Measurements from ENCODE around the gene ADAMTSL5. TPM values are rescaled to one million over a fixed set of nuclear protein-coding genes. Genes with fewer than 3 reads are reported as not detected.
A peak's percentile ranks its signal among the peaks of the same experiment; 100 is the strongest.

Gene ADAMTSL5
- total RNA-seq, 2 donors from 2014 or later, result 4.1 to 4.8 TPM

GRCh38 chr19:1470305-1471009 lies 42.4 kb downstream of the ADAMTSL5 start:
- Histone ChIP-seq H3K4me3 (ENCODE audit: low read length) (peak overlapping the region; percentile 68), H3K9ac (ENCODE audit: extremely low read depth, low read length, poor library complexity, severe bottlenecking) (no peak overlapping the region), H3K4me1 (ENCODE audit: control insufficient read depth, insufficient read depth, low read length) (peaks cover 12% of the 10 kb centered on the region), H3K36me3 (ENCODE audit: control insufficient read depth, insufficient read depth, low read length) (peaks cover 5% of the 10 kb centered on the region), H3K9me3 (ENCODE audit: control insufficient read depth, low read length) (no peaks in the 10 kb centered on the region), H3K27ac (ENCODE audit: low read depth, low read length) (no peak overlapping the region), H3K27me3 (ENCODE audit: control insufficient read depth, insufficient read depth, low read length, poor library complexity, severe bottlenecking) (peaks cover 77% of the 10 kb centered on the region)
- peak; percentile 92 for DNase-seq
- peaks cover 58% of the 10 kb centered on the region for H3K27me3 Mint-ChIP-seq (ENCODE audit: insufficient read depth)
- no peak for TF ChIP-seq CTCF (conservative IDR thresholded peaks at IDR 0.05)
- H3K27ac Mint-ChIP-seq, result no peak overlapping the region
- H3K9me3 Mint-ChIP-seq, result no peaks in the 10 kb centered on the region
- 2 to 4% methylated on average over 43 to 67 of the region's 67 CpGs for WGBS, 2 experiments (ENCODE audit: insufficient coverage in 1 of 2, insufficient read length in 1 of 2)
- peak overlapping the region; percentile 41 for H3K4me3 Mint-ChIP-seq
- no peaks in the 10 kb centered on the region for H3K4me1 Mint-ChIP-seq
- no peaks in the 10 kb centered on the region for H3K36me3 Mint-ChIP-seq (ENCODE audit: low read depth)

GRCh38 chr19:1470055-1470304 lies 42.8 kb downstream of the ADAMTSL5 start:
- H3K4me1 ChIP-seq (ENCODE audit: control insufficient read depth, insufficient read depth, low read length), result peaks cover 12% of the 10 kb centered on the region
- H3K9ac ChIP-seq (ENCODE audit: extremely low read depth, low read length, poor library complexity, severe bottlenecking), result no peak overlapping the region
- H3K36me3 ChIP-seq (ENCODE audit: control insufficient read depth, insufficient read depth, low read length), result peaks cover 4% of the 10 kb centered on the region
- no peaks in the 10 kb centered on the region for H3K36me3 Mint-ChIP-seq (ENCODE audit: low read depth)
- no peak for TF ChIP-seq CTCF (conservative IDR thresholded peaks at IDR 0.05)
- no peaks in the 10 kb centered on the region for H3K9me3 ChIP-seq (ENCODE audit: control insufficient read depth, low read length)
- no peak overlapping the region for H3K27ac Mint-ChIP-seq
- no peak for DNase-seq
- H3K27ac ChIP-seq (ENCODE audit: low read depth, low read length), result no peak overlapping the region
- no peaks in the 10 kb centered on the region for H3K4me1 Mint-ChIP-seq
- H3K4me3 Mint-ChIP-seq, result peak overlapping the region; percentile 41
- peaks cover 82% of the 10 kb centered on the region for H3K27me3 ChIP-seq (ENCODE audit: control insufficient read depth, insufficient read depth, low read length, poor library complexity, severe bottlenecking)
- no peaks in the 10 kb centered on the region for H3K9me3 Mint-ChIP-seq
- WGBS, 2 experiments (ENCODE audit: insufficient coverage in 1 of 2, insufficient read length in 1 of 2), result 2 to 11% methylated on average over 7 to 22 of the region's 22 CpGs
- H3K4me3 ChIP-seq (ENCODE audit: low read length), result peak overlapping the region; percentile 68
- peaks cover 62% of the 10 kb centered on the region for H3K27me3 Mint-ChIP-seq (ENCODE audit: insufficient read depth)

- Mint-ChIP-seq H3K9me3 (no peaks in the 10 kb centered on the region), H3K27me3 (ENCODE audit: insufficient read depth) (peaks cover 66% of the 10 kb centered on the region), H3K27ac (no peak overlapping the region), H3K4me1 (no peaks in the 10 kb centered on the region), H3K4me3 (peak overlapping the region; percentile 41), H3K36me3 (ENCODE audit: low read depth) (no peaks in the 10 kb centered on the region)
- no peak overlapping the region for H3K9ac ChIP-seq (ENCODE audit: extremely low read depth, low read length, poor library complexity, severe bottlenecking)
- DNase-seq, result peak; percentile 78
- H3K36me3 ChIP-seq (ENCODE audit: control insufficient read depth, insufficient read depth, low read length), result no peaks in the 10 kb centered on the region
- H3K27ac ChIP-seq (ENCODE audit: low read depth, low read length), result no peak overlapping the region
- TF ChIP-seq CTCF (conservative IDR thresholded peaks at IDR 0.05), result no peak
- peaks cover 12% of the 10 kb centered on the region for H3K4me1 ChIP-seq (ENCODE audit: control insufficient read depth, insufficient read depth, low read length)
- H3K9me3 ChIP-seq (ENCODE audit: control insufficient read depth, low read length), result no peaks in the 10 kb centered on the region
- H3K27me3 ChIP-seq (ENCODE audit: control insufficient read depth, insufficient read depth, low read length, poor library complexity, severe bottlenecking), result peaks cover 87% of the 10 kb centered on the region
- no peak overlapping the region for H3K4me3 ChIP-seq (ENCODE audit: low read length)
- 9 to 19% methylated on average over 26 to 117 of the region's 117 CpGs for WGBS, 2 experiments (ENCODE audit: insufficient coverage in 1 of 2, insufficient read length in 1 of 2)
These were observed 43.4 kb downstream of the ADAMTSL5 start for GRCh38 chr19:1469255-1470054.
